Measurements from ENCODE around the gene WNT16.

The WNT16 gene

DNA sequence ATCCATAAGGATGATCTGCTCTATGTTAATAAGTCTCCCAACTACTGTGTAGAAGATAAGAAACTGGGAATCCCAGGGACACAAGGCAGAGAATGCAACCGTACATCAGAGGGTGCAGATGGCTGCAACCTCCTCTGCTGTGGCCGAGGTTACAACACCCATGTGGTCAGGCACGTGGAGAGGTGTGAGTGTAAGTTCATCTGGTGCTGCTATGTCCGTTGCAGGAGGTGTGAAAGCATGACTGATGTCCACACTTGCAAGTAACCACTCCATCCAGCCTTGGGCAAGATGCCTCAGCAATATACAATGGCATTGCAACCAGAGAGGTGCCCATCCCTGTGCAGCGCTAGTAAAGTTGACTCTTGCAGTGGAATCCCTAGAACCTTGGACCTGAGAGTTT lies 10.3 kb downstream of the WNT16 start:
- H3K36me3 ChIP-seq (ENCODE audit: insufficient read depth, low read length) = peaks cover 5% of the 10 kb centered on the region; the same call in 1 of the 2 replicates
- no peaks in the 10 kb centered on the region for H3K4me1 ChIP-seq (ENCODE audit: insufficient read depth, low read length)
- H4K20me1 ChIP-seq (ENCODE audit: insufficient read depth, low read length) = no peaks in the 10 kb centered on the region
- H3K27me3 ChIP-seq (ENCODE audit: insufficient read depth, low read length, poor library complexity) = no peaks in the 10 kb centered on the region
- H3K79me2 ChIP-seq (ENCODE audit: insufficient read depth, low read length) = no peaks in the 10 kb centered on the region
- no peak overlapping the region for H3K9ac ChIP-seq (ENCODE audit: low read depth, low read length)
- no peak overlapping the region for H2AFZ ChIP-seq (ENCODE audit: low read depth, low read length)
- no peak overlapping the region for H3K4me2 ChIP-seq (ENCODE audit: insufficient read depth, low read length)
- TF ChIP-seq CTCF (IDR thresholded peaks at IDR 0.05; ENCODE audit: borderline replicate concordance, extremely low read depth, low read length, poor library complexity, severe bottlenecking) = no peak
- TF ChIP-seq EZH2 (IDR thresholded peaks at IDR 0.05; ENCODE audit: borderline replicate concordance, low read depth, low read length, severe bottlenecking) = no peak
- no peaks in the 10 kb centered on the region for H3K9me3 ChIP-seq (ENCODE audit: insufficient read depth, low read length, severe bottlenecking)
- H3K4me3 ChIP-seq (ENCODE audit: low read depth in 1 of 2, low read length in 2 of 2) = no peak overlapping the region
- H3K27ac ChIP-seq (ENCODE audit: low read length) = no peak overlapping the region
- ATAC-seq (ENCODE audit: insufficient read depth, low read depth) = no peak
- no peak for DNase-seq

GRCh38 chr7:121341933-121342332 lies 13.1 kb downstream of the WNT16 start:
- no peaks in the 10 kb centered on the region for H3K4me1 ChIP-seq (ENCODE audit: insufficient read depth, low read length)

DNA sequence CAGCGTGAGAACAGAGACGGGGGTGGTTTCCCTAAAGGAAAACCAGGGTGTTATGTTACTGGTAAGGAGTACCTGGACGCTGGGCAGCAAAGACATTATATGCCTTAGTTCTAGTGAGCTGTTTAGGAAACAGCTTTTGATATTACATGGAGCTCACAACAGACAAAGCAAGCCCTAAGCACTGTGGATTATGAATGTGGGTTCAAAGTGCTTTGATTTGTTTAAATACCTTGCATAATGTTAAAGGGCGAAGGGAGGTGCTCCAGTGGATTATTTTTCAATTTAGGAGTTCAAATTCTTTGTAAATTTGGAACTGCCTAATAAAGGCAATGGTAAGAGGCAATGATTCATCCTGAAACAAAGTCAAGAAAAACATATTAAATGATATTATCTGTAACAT lies 13.8 kb downstream of the WNT16 start:
- TF ChIP-seq EZH2 (IDR thresholded peaks at IDR 0.05; ENCODE audit: borderline replicate concordance, low read depth, low read length, severe bottlenecking) (no peak), CTCF (IDR thresholded peaks at IDR 0.05; ENCODE audit: borderline replicate concordance, extremely low read depth, low read length, poor library complexity, severe bottlenecking) (no peak)
- no peak overlapping the region for H3K27ac ChIP-seq (ENCODE audit: low read length)
- no peaks in the 10 kb centered on the region for H3K27me3 ChIP-seq (ENCODE audit: insufficient read depth, low read length, poor library complexity)
- no peaks in the 10 kb centered on the region for H4K20me1 ChIP-seq (ENCODE audit: insufficient read depth, low read length)
- peaks cover 20% of the 10 kb centered on the region for H3K36me3 ChIP-seq (ENCODE audit: insufficient read depth, low read length)
- DNase-seq = no peak
- ATAC-seq (ENCODE audit: insufficient read depth, low read depth) = no peak
- H2AFZ ChIP-seq (ENCODE audit: low read depth, low read length) = no peak overlapping the region
- no peak overlapping the region for H3K4me3 ChIP-seq (ENCODE audit: low read depth in 1 of 2, low read length in 2 of 2)
- H3K79me2 ChIP-seq (ENCODE audit: insufficient read depth, low read length) = no peaks in the 10 kb centered on the region
- H3K9ac ChIP-seq (ENCODE audit: low read depth, low read length) = no peak overlapping the region
- no peaks in the 10 kb centered on the region for H3K9me3 ChIP-seq (ENCODE audit: insufficient read depth, low read length, severe bottlenecking)
- no peaks in the 10 kb centered on the region for H3K4me1 ChIP-seq (ENCODE audit: insufficient read depth, low read length)
- H3K4me2 ChIP-seq (ENCODE audit: insufficient read depth, low read length) = no peak overlapping the region

More at GRCh38 chr7:121341933-121342332, 13.1 kb downstream of the WNT16 start:
- Histone ChIP-seq H3K4me3 (ENCODE audit: low read depth in 1 of 2, low read length in 2 of 2) (no peak overlapping the region), H3K9ac (ENCODE audit: low read depth, low read length) (no peak overlapping the region), H2AFZ (ENCODE audit: low read depth, low read length) (no peak overlapping the region), H3K79me2 (ENCODE audit: insufficient read depth, low read length) (no peaks in the 10 kb centered on the region), H3K9me3 (ENCODE audit: insufficient read depth, low read length, severe bottlenecking) (no peaks in the 10 kb centered on the region), H3K36me3 (ENCODE audit: insufficient read depth, low read length) (peaks cover 14% of the 10 kb centered on the region), H3K27ac (ENCODE audit: low read length) (no peak overlapping the region), H3K27me3 (ENCODE audit: insufficient read depth, low read length, poor library complexity) (no peaks in the 10 kb centered on the region), H3K4me2 (ENCODE audit: insufficient read depth, low read length) (no peak overlapping the region), H4K20me1 (ENCODE audit: insufficient read depth, low read length) (no peaks in the 10 kb centered on the region)
- TF ChIP-seq EZH2 (IDR thresholded peaks at IDR 0.05; ENCODE audit: borderline replicate concordance, low read depth, low read length, severe bottlenecking) = no peak
- no peak for TF ChIP-seq CTCF (IDR thresholded peaks at IDR 0.05; ENCODE audit: borderline replicate concordance, extremely low read depth, low read length, poor library complexity, severe bottlenecking)
- DNase-seq (no peak), ATAC-seq (ENCODE audit: insufficient read depth, low read depth) (no peak)

GRCh38 chr7:121343302-121343701 lies 14.5 kb downstream of the WNT16 start:
- ATAC-seq (ENCODE audit: insufficient read depth, low read depth) (no peak), DNase-seq (no peak)
- TF ChIP-seq CTCF (IDR thresholded peaks at IDR 0.05; ENCODE audit: borderline replicate concordance, extremely low read depth, low read length, poor library complexity, severe bottlenecking) = no peak
- TF ChIP-seq EZH2 (IDR thresholded peaks at IDR 0.05; ENCODE audit: borderline replicate concordance, low read depth, low read length, severe bottlenecking) = no peak
- no peak overlapping the region for H3K4me3 ChIP-seq (ENCODE audit: low read depth in 1 of 2, low read length in 2 of 2)
- no peak overlapping the region for H3K9ac ChIP-seq (ENCODE audit: low read depth, low read length)
- H3K27ac ChIP-seq (ENCODE audit: low read length) = no peak overlapping the region
- no peak overlapping the region for H2AFZ ChIP-seq (ENCODE audit: low read depth, low read length)
- no peaks in the 10 kb centered on the region for H3K27me3 ChIP-seq (ENCODE audit: insufficient read depth, low read length, poor library complexity)
- H3K36me3 ChIP-seq (ENCODE audit: insufficient read depth, low read length) = peaks cover 20% of the 10 kb centered on the region
- no peaks in the 10 kb centered on the region for H3K4me1 ChIP-seq (ENCODE audit: insufficient read depth, low read length)
- no peak overlapping the region for H3K4me2 ChIP-seq (ENCODE audit: insufficient read depth, low read length)
- no peaks in the 10 kb centered on the region for H3K9me3 ChIP-seq (ENCODE audit: insufficient read depth, low read length, severe bottlenecking)
- no peaks in the 10 kb centered on the region for H4K20me1 ChIP-seq (ENCODE audit: insufficient read depth, low read length)
- H3K79me2 ChIP-seq (ENCODE audit: insufficient read depth, low read length) = no peaks in the 10 kb centered on the region

All from DND-41 (cell line).